GM21737 (cell line): ENCODE measurements around the gene RAX.

Experiments
- ATAC-seq: cut with Tn5 transposase; IDR thresholded peaks from one replicate; pipeline ENCODE4 v1.9.1; 2021; ENCODE audit warnings: mild to moderate bottlenecking, moderate library complexity; ENCODE audit not compliant: unreplicated experiment

Gene RAX

GRCh38 chr18:59249199-59249774 lies 24.0 kb downstream of the RAX start:
- no peak for ATAC-seq

- no peak for ATAC-seq
These were observed 26.5 kb downstream of the RAX start for GRCh38 chr18:59246796-59247195.

GRCh38 chr18:59242906-59243305 lies 30.3 kb downstream of the RAX start:
- ATAC-seq = no peak

GRCh38 chr18:59239642-59240041 lies 33.6 kb downstream of the RAX start:
- no peak for ATAC-seq

- no peak for ATAC-seq
These were observed 34.9 kb downstream of the RAX start for GRCh38 chr18:59238385-59238784.

GRCh38 chr18:59233017-59233410 lies 40.2 kb downstream of the RAX start:
- no peak for ATAC-seq

- no peak for ATAC-seq
These were observed 40.8 kb downstream of the RAX start for GRCh38 chr18:59232309-59233016.

- ATAC-seq = no peak
These were observed 41.4 kb downstream of the RAX start for GRCh38 chr18:59231877-59232276.

- ATAC-seq = no peak
These were observed 42.1 kb downstream of the RAX start for GRCh38 chr18:59231114-59231513.

- no peak for ATAC-seq
These were observed 43.4 kb downstream of the RAX start for GRCh38 chr18:59229701-59230443.

- no peak for ATAC-seq
These were observed 44.1 kb downstream of the RAX start for GRCh38 chr18:59229191-59229590.

- ATAC-seq = no peak
These were observed 44.9 kb downstream of the RAX start for GRCh38 chr18:59228351-59228750.

- no peak for ATAC-seq
These were observed 50.9 kb downstream of the RAX start for GRCh38 chr18:59222341-59222740.

- no peak for ATAC-seq
These were observed 52.2 kb downstream of the RAX start for GRCh38 chr18:59220784-59221765.

GRCh38 chr18:59220164-59220783 lies 53.0 kb downstream of the RAX start:
- ATAC-seq = no peak

- no peak for ATAC-seq
These were observed 53.5 kb downstream of the RAX start, which contains the start of gene GRP for GRCh38 chr18:59219672-59220163. TSS of gene GRP (plus strand) at chr18:59220158. CDS start at chr18:59220266, 108 bp downstream.

GRCh38 chr18:59218018-59218417 lies 55.2 kb downstream of the RAX start:
- ATAC-seq = no peak
